HEK293 (cell line): ENCODE measurements around the gene KPNA6.
A peak's percentile ranks its signal among the peaks of the same experiment; 100 is the strongest.

Experiments
- CTCF ChIA-PET: fragments of 350-600 bp; formaldehyde crosslinking; extraction: SDS; loops from one replicate; lab custom pipeline; 2021; ENCODE audit warnings: antibody characterized with exemption; lab: Yijun Ruan, JAX
- POLR2A ChIA-PET: fragments of 300-600 bp; formaldehyde crosslinking; extraction: SDS; loops from one replicate; lab custom pipeline; 2020; ENCODE audit warnings: antibody characterized with exemption, inconsistent platforms; lab: Yijun Ruan, JAX
- H3K27ac ChIP-seq: fragments of 200-500 bp; sonication (Bioruptor generic); 2 replicates; pipeline ENCODE4 v1.5.1; 2014; ENCODE audit warnings: low read depth, low read length, control low read depth, inconsistent platforms; ENCODE audit errors: extremely low read depth
- H3K36me3 ChIP-seq, 2 experiments: fragments of 200-500 bp in 1 of 2; sonication (Bioruptor generic) in 1 of 2; 1 replicate in 1 of 2; 2 replicates in 1 of 2; pipeline ENCODE4 v1.5.1; 2014 to 2017; ENCODE audit warnings: inconsistent platforms in 2 of 2, low read length in 2 of 2; ENCODE audit not compliant: control insufficient read depth in 2 of 2, insufficient read depth in 1 of 2
- H3K4me1 ChIP-seq: fragments of 200-500 bp; sonication (Bioruptor generic); 2 replicates; pipeline ENCODE4 v1.5.1; 2014; ENCODE audit warnings: mild to moderate bottlenecking, low read length, inconsistent platforms; ENCODE audit not compliant: control insufficient read depth, insufficient read depth
- H3K4me3 ChIP-seq: 2 replicates; pipeline ENCODE4 v1.5.1; 2011; ENCODE audit warnings: low read depth, mild to moderate bottlenecking, control low read depth, low read length, moderate library complexity
- H3K9me3 ChIP-seq: fragments of 200-500 bp; sonication (Bioruptor generic); 2 replicates; pipeline ENCODE4 v1.5.1; 2014; ENCODE audit warnings: low read depth, low read length, inconsistent platforms; ENCODE audit not compliant: control insufficient read depth, insufficient read depth
- ATF2 ChIP-seq: fragments of 450-650 bp; formaldehyde crosslinking; IDR thresholded peaks from 2 replicates; pipeline ENCODE4 v1.5.1; 2016; ENCODE audit warnings: missing biosample characterization, missing genetic modification characterization, low read depth
- GLIS2 ChIP-seq: fragments of 450-650 bp; formaldehyde crosslinking; IDR thresholded peaks from 2 replicates; pipeline ENCODE4 v1.5.1; 2016; ENCODE audit warnings: missing biosample characterization, missing genetic modification characterization
- KLF9 ChIP-seq: fragments of 450-650 bp; formaldehyde crosslinking; IDR thresholded peaks from 2 replicates; pipeline ENCODE4 v1.5.1; 2016; ENCODE audit warnings: missing biosample characterization, missing genetic modification characterization, low read depth
- RBAK ChIP-seq: fragments of 450-650 bp; formaldehyde crosslinking; IDR thresholded peaks from 2 replicates; pipeline ENCODE4 v1.5.1; 2016; ENCODE audit warnings: missing biosample characterization, missing genetic modification characterization
- SCRT1 ChIP-seq: fragments of 450-650 bp; formaldehyde crosslinking; IDR thresholded peaks from 2 replicates; pipeline ENCODE4 v1.5.1; 2016; ENCODE audit warnings: missing biosample characterization, missing genetic modification characterization, borderline replicate concordance
- SCRT2 ChIP-seq: fragments of 450-650 bp; formaldehyde crosslinking; IDR thresholded peaks from 2 replicates; pipeline ENCODE4 v1.5.1; 2016; ENCODE audit warnings: missing biosample characterization, missing genetic modification characterization
- TCF7L2 ChIP-seq: IDR thresholded peaks from 2 replicates; pipeline ENCODE4 v1.6.1; 2011; ENCODE audit warnings: low read depth, mild to moderate bottlenecking, inconsistent platforms, low read length, moderate library complexity, borderline replicate concordance
- TRIM28 ChIP-seq: IDR thresholded peaks from 2 replicates; pipeline ENCODE4 v1.6.1; 2011; ENCODE audit warnings: low read length, control low read depth, borderline replicate concordance
- ZBTB26 ChIP-seq: fragments of 450-650 bp; formaldehyde crosslinking; optimal IDR thresholded peaks from 2 replicates; pipeline ENCODE3; 2016; ENCODE audit warnings: missing biosample characterization, mild to moderate bottlenecking, missing genetic modification characterization
- ZFHX2 ChIP-seq: fragments of 450-650 bp; formaldehyde crosslinking; conservative IDR thresholded peaks from 2 replicates; pipeline ENCODE4 v1.5.1; 2016; ENCODE audit warnings: missing biosample characterization, missing genetic modification characterization
- ZFP69B ChIP-seq: fragments of 450-650 bp; formaldehyde crosslinking; IDR thresholded peaks from 2 replicates; pipeline ENCODE4 v1.5.1; 2016; ENCODE audit warnings: missing biosample characterization, missing genetic modification characterization
- ZIC2 ChIP-seq: fragments of 450-650 bp; formaldehyde crosslinking; IDR thresholded peaks from 2 replicates; pipeline ENCODE4 v1.5.1; 2016; ENCODE audit warnings: missing biosample characterization, missing genetic modification characterization
- ZNF350 ChIP-seq: fragments of 450-650 bp; formaldehyde crosslinking; IDR thresholded peaks from 2 replicates; pipeline ENCODE4 v1.5.0; 2017; ENCODE audit warnings: missing biosample characterization, mild to moderate bottlenecking, missing genetic modification characterization
- ZNF501 ChIP-seq: fragments of 450-650 bp; formaldehyde crosslinking; IDR thresholded peaks from 2 replicates; pipeline ENCODE4 v1.5.1; 2016; ENCODE audit warnings: missing biosample characterization, missing genetic modification characterization
- ZNF548 ChIP-seq: fragments of 450-650 bp; formaldehyde crosslinking; IDR thresholded peaks from 2 replicates; pipeline ENCODE4 v1.5.1; 2016; ENCODE audit warnings: missing biosample characterization, missing genetic modification characterization
- ZNF664 ChIP-seq: fragments of 450-650 bp; formaldehyde crosslinking; IDR thresholded peaks from 2 replicates; pipeline ENCODE4 v1.5.1; 2016; ENCODE audit warnings: missing biosample characterization, missing genetic modification characterization
- ZNF830 ChIP-seq: fragments of 450-650 bp; IDR thresholded peaks from 2 replicates; pipeline ENCODE4 v1.5.0; 2018; ENCODE audit warnings: missing biosample characterization, missing genetic modification characterization, low read depth, mild to moderate bottlenecking, moderate library complexity
- TF ChIP-seq, protein P1 (sequence below): fragments of 450-650 bp; formaldehyde crosslinking; IDR thresholded peaks from 2 replicates; pipeline ENCODE4 v1.5.1; 2016; ENCODE audit warnings: missing biosample characterization, missing genetic modification characterization

Gene KPNA6

DNA sequence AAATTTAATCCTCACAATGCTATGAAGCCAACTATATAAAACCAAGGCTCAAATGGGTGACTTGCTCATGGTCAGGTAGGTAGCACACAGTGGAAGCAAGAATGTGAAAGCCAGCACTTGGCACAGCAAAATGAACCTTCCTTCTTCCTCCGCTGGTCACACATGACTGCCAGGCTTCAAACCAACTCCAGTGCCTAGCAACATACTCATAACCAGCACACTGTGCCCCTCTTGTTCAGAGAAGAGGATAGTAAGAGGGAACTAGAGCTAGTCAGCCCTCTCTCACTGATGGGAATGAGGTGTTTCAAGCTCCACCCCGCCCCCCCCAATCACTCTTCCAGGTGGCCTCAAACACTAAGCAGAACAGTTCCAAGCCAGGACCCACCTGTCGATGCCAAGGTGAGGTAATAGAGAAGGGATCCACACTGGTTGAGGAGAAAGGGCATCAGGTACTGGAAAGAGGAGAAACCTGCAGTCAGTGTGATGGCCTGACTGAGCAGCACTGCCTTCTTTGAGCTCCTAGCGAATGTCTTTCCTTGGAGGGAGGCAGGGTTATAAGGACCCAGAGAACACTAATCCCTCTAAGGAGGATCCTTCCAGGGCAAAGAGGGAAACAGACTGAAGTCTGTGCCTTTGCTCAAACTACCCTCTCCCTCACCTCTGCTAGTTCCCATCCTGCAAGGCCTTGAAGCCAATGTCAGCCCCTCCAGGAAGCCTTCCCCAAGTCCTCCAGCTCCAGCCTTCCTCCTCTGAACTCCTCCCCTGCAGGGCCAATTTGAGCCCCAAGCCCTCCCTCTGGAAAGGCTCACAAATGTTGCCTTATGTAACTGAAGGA is 113.1 kb downstream of the KPNA6 start:
- POLR2A ChIA-PET, result interaction anchor here (0.8 to 1.2 kb wide), 2 partner anchors 8 to 28 kb away, joined by 3 read pairs; no protein-coding TSS in a partner anchor
- H3K27ac ChIP-seq, result peak overlapping the region; percentile 34; the same call in 1 of the 2 replicates
- peak overlapping the region; percentile 83 for H3K4me3 ChIP-seq
- TF ChIP-seq SCRT1 (tag by site-specific recombination), result peak; percentile 78
- TF ChIP-seq SCRT2, result peak; percentile 98
- no peak for TF ChIP-seq RBAK (tag by site-specific recombination)
- H3K36me3 ChIP-seq, result peaks cover 12 to 70% of the 10 kb centered on the region in 2 experiments; a peak in 2 of 3 replicates
- H3K4me1 ChIP-seq, result peaks cover 2% of the 10 kb centered on the region; the same call in 1 of the 2 replicates
- H3K9me3 ChIP-seq, result no peaks in the 10 kb centered on the region
- CTCF ChIA-PET, result interaction anchor here (0.6 to 2.0 kb wide), 4 partner anchors 10 to 193 kb away, joined by 3 to 7 read pairs (median 4); partner anchors contain the start of gene CCDC28B

- TF ChIP-seq ZFP69B (tag by site-specific recombination), result 0 out of 2 replicates have a peak, but pooled peaks have one; percentile 13
- TF ChIP-seq ZFHX2, result no peak
- TF ChIP-seq ZNF501, result no peak
- peak; percentile 53; the same call in 1 of the 2 replicates for TF ChIP-seq GLIS2 (tag by site-specific recombination)
- no peak for TF ChIP-seq ZIC2 (tag by site-specific recombination)
- peak; percentile 36 for TF ChIP-seq ZBTB26
- TF ChIP-seq TRIM28, result no peak
- TF ChIP-seq ZNF830 (tag by site-specific recombination), result no peak
- peak; percentile 99 for TF ChIP-seq ZNF664 (tag by site-specific recombination)
- no peak for TF ChIP-seq TCF7L2
- no peak for TF ChIP-seq ZNF548 (tag by site-specific recombination)
- no peak for TF ChIP-seq ZNF350 (tag by site-specific recombination)
- no peak for TF ChIP-seq ATF2 (tag by site-specific recombination)
- TF ChIP-seq, protein P1, sequence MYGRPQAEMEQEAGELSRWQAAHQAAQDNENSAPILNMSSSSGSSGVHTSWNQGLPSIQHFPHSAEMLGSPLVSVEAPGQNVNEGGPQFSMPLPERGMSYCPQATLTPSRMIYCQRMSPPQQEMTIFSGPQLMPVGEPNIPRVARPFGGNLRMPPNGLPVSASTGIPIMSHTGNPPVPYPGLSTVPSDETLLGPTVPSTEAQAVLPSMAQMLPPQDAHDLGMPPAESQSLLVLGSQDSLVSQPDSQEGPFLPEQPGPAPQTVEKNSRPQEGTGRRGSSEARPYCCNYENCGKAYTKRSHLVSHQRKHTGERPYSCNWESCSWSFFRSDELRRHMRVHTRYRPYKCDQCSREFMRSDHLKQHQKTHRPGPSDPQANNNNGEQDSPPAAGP, result 0 out of 2 replicates have a peak, but pooled peaks have one; percentile 9
- TF ChIP-seq KLF9 (tag by site-specific recombination), result no peak
- Histone ChIP-seq H3K36me3 (peaks cover 15 to 70% of the 10 kb centered on the region in 2 experiments; a peak in 2 of 3 replicates), H3K4me3 (peak overlapping the region; percentile 83), H3K4me1 (peaks cover 2% of the 10 kb centered on the region; the same call in 1 of the 2 replicates), H3K9me3 (no peaks in the 10 kb centered on the region), H3K27ac (peak overlapping the region; percentile 34; the same call in 1 of the 2 replicates)
- ChIA-PET CTCF (interaction anchor here (0.6 to 2.0 kb wide), 2 partner anchors 11 to 26 kb away, joined by 4 to 7 read pairs; no protein-coding TSS in a partner anchor), POLR2A (interaction anchor here (1.2 kb wide), 1 partner anchor 9 kb away, joined by 3 read pairs; no protein-coding TSS in a partner anchor)
Measured at GRCh38 chr1:32221581-32221979, 113.7 kb downstream of the KPNA6 start.
